ENCODE measurements around the gene MAP2.

Gene MAP2

DNA sequence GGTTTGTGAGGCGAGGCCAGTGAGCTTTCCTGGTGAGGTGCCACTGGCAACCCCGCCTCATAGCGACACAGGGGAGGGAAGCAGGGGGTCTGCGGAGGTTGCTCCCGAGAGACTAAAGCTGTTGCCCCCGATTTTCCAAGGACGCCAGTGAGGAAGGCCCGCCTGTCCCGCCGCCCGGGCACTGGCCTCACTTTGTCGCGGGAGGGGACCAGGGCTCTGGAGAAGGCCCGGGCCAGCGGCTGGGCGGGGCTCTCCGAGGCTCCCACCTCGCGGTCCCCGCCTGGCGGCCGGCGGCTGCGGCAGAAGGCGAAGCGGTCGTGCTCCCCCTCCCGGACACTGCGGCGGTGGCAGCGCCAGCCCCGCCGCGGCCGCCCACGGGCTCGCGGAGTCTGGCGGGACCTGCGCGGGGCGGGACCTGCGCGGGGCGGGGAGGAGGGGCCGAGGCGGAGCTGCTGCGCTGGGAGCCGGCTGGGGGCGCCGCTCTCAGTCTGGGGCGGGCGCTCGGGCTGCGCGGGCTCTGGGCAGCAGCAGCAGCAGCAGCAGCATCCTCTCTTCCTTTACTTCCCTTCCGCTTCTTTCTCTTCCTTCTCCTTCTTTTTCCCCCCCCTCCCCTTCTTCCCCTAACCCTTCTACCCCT is at the start of gene MAP2:
MAP2 (plus strand) TSS at position 486 of the 637 bp plus-strand sequence. CDS start 229,124 bp downstream, outside the sequence.
- DNase-seq (ENCODE audit: insufficient read length, low spot score) (peak; percentile 69), FAIRE-seq (no peak)

DNA sequence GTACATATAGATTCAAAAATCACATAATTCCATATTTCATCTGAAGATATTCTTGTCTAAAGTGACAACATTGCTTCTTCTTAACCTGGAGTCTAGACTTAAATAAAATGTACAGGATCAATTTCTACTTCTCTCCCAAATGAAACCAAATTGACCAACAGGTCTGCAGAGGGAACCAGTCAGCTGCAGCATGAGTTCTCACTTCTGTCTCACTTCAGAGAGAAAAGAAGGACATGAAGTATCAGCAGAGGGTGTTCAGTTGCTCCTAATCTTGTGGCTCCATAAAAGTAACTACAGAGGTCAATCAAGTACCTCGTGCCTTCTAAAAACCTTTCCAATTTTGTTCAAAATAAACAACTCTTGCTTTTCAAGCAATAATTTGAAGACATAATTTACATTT is 47.2 kb upstream of the MAP2 start:
- DNase-seq (ENCODE audit: insufficient read length, low spot score) (no peak), FAIRE-seq (no peak)

DNA sequence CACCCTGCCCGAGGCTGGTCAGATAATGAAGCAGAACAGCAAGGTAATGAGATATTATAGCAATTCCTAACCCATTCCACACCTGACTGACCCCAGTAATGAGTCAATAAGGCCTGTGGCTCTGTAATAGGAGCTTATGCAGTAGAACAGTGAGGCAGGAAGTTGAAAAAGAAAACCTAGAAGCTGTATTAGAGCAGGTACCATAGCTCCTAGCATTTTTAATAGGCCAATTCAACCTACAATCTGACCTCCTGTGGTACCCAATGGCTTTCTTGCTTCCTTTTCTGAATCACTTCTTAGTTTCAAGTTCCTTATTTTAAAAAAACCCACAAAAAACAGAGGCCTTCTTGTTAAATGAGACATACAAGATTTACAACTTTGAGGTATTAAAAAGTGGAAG is 43.6 kb upstream of the MAP2 start:
- FAIRE-seq (peak; percentile 37), DNase-seq (ENCODE audit: insufficient read length, low spot score) (peak; percentile 8)

- DNase-seq (ENCODE audit: insufficient read length, low spot score): no peak
- no peak for FAIRE-seq
Observed at GRCh38 chr2:209381091-209381490, 42.8 kb upstream of the MAP2 start.

- no peak for FAIRE-seq
- no peak for DNase-seq (ENCODE audit: insufficient read length, low spot score)
Observed at GRCh38 chr2:209382775-209383174, 41.1 kb upstream of the MAP2 start.

DNA sequence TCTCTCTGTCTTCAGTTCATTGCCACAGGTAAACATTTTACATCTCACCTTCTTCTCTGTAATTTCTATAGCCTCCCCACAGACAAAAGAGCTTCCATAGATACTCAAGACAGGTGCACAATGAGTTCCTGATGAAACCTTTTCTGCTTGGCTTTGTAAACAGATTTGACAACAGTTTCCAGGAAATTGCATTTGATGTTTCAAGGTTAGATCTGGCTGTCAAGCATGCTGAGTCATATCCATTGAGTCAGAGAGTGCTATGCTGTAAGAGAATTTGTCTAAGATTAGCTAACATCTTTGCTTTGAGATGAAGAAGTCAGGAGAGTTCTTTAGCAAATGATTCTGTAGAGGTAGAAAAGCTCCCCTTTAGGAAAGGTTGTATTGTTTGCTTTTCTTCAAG is 40.6 kb upstream of the MAP2 start:
- FAIRE-seq (no peak), DNase-seq (ENCODE audit: insufficient read length, low spot score) (no peak)

DNA sequence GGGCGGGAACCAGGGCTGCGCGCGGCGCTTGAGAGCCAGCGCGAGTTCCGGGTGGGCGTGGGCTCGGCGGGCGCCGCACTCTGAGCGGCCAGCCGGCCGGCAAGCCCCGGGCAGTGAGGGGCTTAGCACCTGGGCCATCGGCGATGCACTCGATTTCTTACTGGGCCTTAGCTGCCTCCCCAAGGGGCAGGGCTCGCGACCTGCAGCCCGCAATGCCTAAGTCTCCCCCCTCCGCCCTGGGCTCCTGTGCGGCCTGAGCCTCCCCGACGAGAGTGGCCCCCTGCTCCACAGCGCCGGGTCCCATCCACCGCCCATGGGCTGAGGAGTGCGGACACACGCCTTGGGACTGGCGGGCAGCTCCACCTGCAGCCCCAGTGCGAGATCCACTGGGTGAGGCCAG is 36.5 kb upstream of the MAP2 start:
- FAIRE-seq: no peak
- no peak for DNase-seq (ENCODE audit: insufficient read length, low spot score)

GRCh38 chr2:209388446-209389037 is 35.3 kb upstream of the MAP2 start:
- FAIRE-seq (no peak), DNase-seq (ENCODE audit: insufficient read length, low spot score) (no peak)

GRCh38 chr2:209389171-209389618 is 34.7 kb upstream of the MAP2 start:
- DNase-seq (ENCODE audit: insufficient read length, low spot score) (no peak), FAIRE-seq (no peak)

DNA sequence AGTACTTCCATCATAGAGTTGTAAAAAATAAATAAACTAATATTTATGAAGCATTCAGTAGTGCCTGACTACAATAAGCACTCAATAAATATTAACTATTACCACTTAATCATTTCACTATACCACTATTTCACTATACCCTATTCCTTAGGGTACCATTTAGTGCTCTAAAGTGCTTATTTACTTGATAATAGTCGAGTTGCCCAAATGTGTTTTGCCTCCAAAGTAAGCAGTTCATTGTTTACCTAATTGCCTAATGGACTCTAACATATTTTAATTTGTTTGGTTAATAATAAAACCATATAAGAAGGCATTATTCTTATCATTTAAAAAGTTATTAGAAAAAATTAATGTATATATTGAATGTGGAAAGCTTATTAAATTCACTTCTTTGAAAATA is 33.0 kb upstream of the MAP2 start:
- FAIRE-seq (no peak), DNase-seq (ENCODE audit: insufficient read length, low spot score) (no peak)

GRCh38 chr2:209391776-209392401 is 32.0 kb upstream of the MAP2 start:
- FAIRE-seq (no peak), DNase-seq (ENCODE audit: insufficient read length, low spot score) (no peak)

DNA sequence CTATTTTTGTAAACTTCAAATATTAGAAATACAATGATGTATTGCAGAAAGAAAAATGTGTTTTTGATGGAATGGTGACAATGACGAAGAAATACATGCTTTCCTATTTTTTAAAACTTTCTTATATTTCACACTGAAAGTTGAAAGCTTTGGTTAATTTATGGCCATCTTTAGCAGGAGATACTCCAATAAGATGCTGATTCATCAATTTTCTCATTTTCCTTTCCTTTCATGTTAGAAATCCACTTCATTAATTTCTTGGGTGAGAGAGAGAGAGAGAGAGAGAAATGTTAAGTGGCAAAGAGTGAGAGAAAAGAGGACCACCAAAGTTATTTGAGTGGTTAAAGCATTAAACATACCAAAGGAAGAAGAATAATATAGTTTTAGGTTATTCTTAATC is 28.6 kb upstream of the MAP2 start:
- DNase-seq (ENCODE audit: insufficient read length, low spot score): no peak
- FAIRE-seq: no peak

- no peak for DNase-seq (ENCODE audit: insufficient read length, low spot score)
- FAIRE-seq: no peak
Observed at GRCh38 chr2:209395652-209396051, 28.2 kb upstream of the MAP2 start.

GRCh38 chr2:209398463-209398862 is 25.4 kb upstream of the MAP2 start:
- no peak for DNase-seq (ENCODE audit: insufficient read length, low spot score)
- FAIRE-seq: no peak

- FAIRE-seq (no peak), DNase-seq (ENCODE audit: insufficient read length, low spot score) (no peak)
Observed at GRCh38 chr2:209401788-209402187, 22.1 kb upstream of the MAP2 start.

GRCh38 chr2:209411296-209411695 is 12.6 kb upstream of the MAP2 start:
- FAIRE-seq (no peak), DNase-seq (ENCODE audit: insufficient read length, low spot score) (no peak)

GRCh38 chr2:209411718-209412117 is 12.1 kb upstream of the MAP2 start:
- FAIRE-seq: no peak

GRCh38 chr2:209413311-209414014 is 10.4 kb upstream of the MAP2 start:
- DNase-seq (ENCODE audit: insufficient read length, low spot score) (no peak), FAIRE-seq (no peak)

More at GRCh38 chr2:209411718-209412117, 12.1 kb upstream of the MAP2 start:
- no peak for DNase-seq (ENCODE audit: insufficient read length, low spot score)

DNA sequence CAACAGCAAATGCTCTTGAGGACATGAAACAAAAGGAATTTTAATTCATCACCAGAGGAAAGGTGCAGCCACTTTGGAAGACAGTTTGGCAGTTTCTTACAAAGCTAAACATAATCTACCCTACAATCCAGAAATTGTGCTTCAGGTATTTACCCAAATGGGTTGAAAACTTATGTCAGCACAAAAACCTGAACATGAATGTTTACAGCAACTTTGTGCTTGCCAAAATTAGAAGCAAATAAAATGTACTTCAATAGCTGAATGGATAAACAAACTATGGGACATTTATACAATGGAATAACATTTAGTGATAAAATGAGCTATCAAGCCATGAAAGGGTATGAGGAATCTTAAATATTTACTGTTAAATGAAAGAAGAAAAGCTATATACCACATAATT is 6.9 kb upstream of the MAP2 start:
- FAIRE-seq: no peak

DNA sequence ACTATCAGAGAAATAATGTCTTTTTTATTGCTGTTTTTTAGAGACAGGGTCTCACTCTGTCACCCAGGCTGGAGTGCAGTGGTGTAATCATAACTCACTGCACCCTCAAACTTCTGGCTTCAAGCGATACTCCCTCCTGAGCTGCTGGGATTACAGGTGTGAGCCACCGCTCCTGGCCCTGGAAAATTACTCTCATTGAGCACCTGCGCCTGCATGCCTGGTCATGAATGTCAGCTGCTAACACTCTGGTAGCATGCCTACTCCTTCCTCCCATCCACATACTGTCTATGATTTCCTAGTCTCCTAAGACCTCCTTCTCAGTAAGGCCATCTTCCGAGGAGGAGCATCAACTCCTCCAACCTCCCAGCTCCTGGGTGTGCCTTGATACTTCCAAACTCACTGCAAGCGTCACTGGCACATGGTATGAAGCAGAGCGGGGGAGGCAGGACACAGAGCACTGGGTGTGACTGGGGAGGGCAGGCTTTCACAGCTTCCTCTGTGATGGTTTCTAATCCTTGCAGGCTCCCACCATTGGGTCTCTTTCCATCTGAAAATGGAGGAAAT is 1.6 kb upstream of the MAP2 start:
- no peak for DNase-seq (ENCODE audit: insufficient read length, low spot score)

More for the DNA sequence above, 6.9 kb upstream of the MAP2 start:
- DNase-seq (ENCODE audit: insufficient read length, low spot score): no peak

DNA sequence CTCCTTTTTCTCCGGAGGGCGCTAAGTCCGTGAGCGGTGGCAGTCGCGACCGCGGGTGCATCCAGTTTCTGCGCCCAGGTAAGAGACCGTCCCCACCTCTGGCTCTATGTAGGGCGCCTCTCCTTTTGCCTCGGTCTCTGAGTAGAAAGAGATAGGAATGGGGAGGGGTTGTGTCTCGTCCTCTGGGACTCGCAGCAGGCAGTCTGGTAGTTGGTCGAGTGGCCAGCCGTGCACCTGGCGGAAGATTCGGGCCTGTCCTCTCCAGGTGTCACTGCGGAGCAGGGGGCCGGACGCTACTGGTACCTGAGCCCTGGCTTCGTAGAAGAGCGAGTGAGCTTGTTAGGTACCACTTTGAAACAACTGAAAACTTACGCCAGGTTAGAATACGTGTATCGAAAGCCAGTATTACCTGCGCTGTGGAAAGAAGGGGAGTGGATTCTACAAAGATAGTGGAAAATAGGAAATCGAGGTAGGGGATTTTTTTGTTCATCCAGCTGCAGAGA is 403 bp downstream of the MAP2 start:
- FAIRE-seq (no peak), DNase-seq (ENCODE audit: insufficient read length, low spot score) (no peak)

More for the DNA sequence above, 1.6 kb upstream of the MAP2 start:
- FAIRE-seq: no peak
